ENCODE results near the gene CCDC70.

- TF ChIP-seq CTCF (IDR thresholded peaks at IDR 0.05; ENCODE audit: low read depth, low read length, missing input control) (no peak), MAX (IDR thresholded peaks at IDR 0.05) (no peak), REST (IDR thresholded peaks at IDR 0.05) (no peak), TAF1 (conservative IDR thresholded peaks at IDR 0.05) (no peak), JUND (IDR thresholded peaks at IDR 0.05) (no peak), ATF3 (IDR thresholded peaks at IDR 0.05) (no peak), SP1 (IDR thresholded peaks at IDR 0.05) (no peak), YY1 (IDR thresholded peaks at IDR 0.05) (no peak), EGR1 (IDR thresholded peaks at IDR 0.05; ENCODE audit: low read depth in 2 of 2) (no peak), RAD21 (IDR thresholded peaks at IDR 0.05) (no peak), ZBTB33 (IDR thresholded peaks at IDR 0.05) (no peak), GABPA (IDR thresholded peaks at IDR 0.05 in 1 of 2, conservative IDR thresholded peaks at IDR 0.05 in 1 of 2) (no peak), FOXA1 (IDR thresholded peaks at IDR 0.05) (no peak)
Observed at GRCh38 chr13:51837016-51837415, 24.8 kb upstream of the CCDC70 start.

Data from liver (tissue), 3 donors.